ENCODE results near the gene ZBED2.

GRCh38 chr3:111568911-111569310, 26.2 kb downstream of the ZBED2 start:
- TF ChIP-seq POLR2A (IDR thresholded peaks at IDR 0.05) (no peak), CTCF (IDR thresholded peaks at IDR 0.05) (no peak)

Data from heart left ventricle (tissue), 13 donors.